HL-60 (cell line): ENCODE data around the gene SOX3.

Source experiments
- DNase-seq, 2 experiments: peaks; one replicate each; pipeline ENCODE4 v3.0.0-alpha.2; 2010 to 2020; ENCODE audit warnings: low read depth in 1 of 2, low spot score in 1 of 2
- H3K27ac ChIP-seq: fragments of 250-450 bp; sonication (Bioruptor Pico); replicated peaks from 2 replicates; pipeline ENCODE4 v1.5.1; 2020; ENCODE audit warnings: mild to moderate bottlenecking, moderate library complexity
- H3K27me3 ChIP-seq: fragments of 250-450 bp; sonication (Bioruptor Pico); 2 replicates; pipeline ENCODE4 v1.5.1; 2021; ENCODE audit warnings: mild to moderate bottlenecking, moderate library complexity; ENCODE audit not compliant: insufficient read depth, poor library complexity, severe bottlenecking
- H3K4me3 ChIP-seq: replicated peaks from 2 replicates; pipeline ENCODE4 v1.5.1; 2011; ENCODE audit warnings: mild to moderate bottlenecking, control low read depth, low read length; ENCODE audit not compliant: insufficient read depth
- GABPA ChIP-seq: IDR thresholded peaks from 2 replicates; pipeline ENCODE4 v1.6.1; 2012; ENCODE audit warnings: low read depth
- POLR2AphosphoS5 ChIP-seq: IDR thresholded peaks from 2 replicates; pipeline ENCODE4 v1.6.1; 2012; ENCODE audit warnings: low read depth
- SPI1 ChIP-seq: IDR thresholded peaks from 2 replicates; pipeline ENCODE4 v1.6.1; 2012; ENCODE audit warnings: low read depth, mild to moderate bottlenecking, borderline replicate concordance
- TF ChIP-seq, protein P1 (sequence below): IDR thresholded peaks from one replicate; pipeline ENCODE4 v1.5.1; 2011; ENCODE audit warnings: low read length, control low read depth, inconsistent platforms; ENCODE audit not compliant: insufficient read depth
- TF ChIP-seq, protein P2 (sequence below): IDR thresholded peaks from 2 replicates; pipeline ENCODE4 v1.6.1; 2012; ENCODE audit warnings: low read depth; ENCODE audit not compliant: insufficient replicate concordance

Gene SOX3

DNA sequence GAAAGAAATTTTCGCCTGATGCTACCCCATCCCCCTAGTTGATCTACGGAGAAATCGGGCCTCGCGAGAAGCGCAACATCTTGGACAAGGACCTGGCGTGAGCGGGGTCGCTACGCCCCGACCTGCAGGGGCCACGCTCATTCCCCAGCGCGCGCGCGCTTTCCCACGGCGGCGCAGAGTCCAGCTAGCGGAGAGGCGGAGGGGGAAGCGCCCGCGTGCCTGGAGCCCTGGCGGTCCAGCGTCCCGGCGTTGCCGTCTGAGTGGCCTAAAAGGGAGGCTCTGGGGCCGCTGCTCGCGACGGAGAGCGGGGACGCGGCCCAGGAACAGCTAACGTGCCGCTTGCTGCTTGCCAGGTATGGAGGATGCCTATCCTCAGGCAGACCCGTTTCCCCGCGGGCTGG, 6.0 kb upstream of the SOX3 start:
- H3K4me3 ChIP-seq, result no peak overlapping the region
- peaks cover 3% of the 10 kb centered on the region for H3K27me3 ChIP-seq
- TF ChIP-seq, protein P1, sequence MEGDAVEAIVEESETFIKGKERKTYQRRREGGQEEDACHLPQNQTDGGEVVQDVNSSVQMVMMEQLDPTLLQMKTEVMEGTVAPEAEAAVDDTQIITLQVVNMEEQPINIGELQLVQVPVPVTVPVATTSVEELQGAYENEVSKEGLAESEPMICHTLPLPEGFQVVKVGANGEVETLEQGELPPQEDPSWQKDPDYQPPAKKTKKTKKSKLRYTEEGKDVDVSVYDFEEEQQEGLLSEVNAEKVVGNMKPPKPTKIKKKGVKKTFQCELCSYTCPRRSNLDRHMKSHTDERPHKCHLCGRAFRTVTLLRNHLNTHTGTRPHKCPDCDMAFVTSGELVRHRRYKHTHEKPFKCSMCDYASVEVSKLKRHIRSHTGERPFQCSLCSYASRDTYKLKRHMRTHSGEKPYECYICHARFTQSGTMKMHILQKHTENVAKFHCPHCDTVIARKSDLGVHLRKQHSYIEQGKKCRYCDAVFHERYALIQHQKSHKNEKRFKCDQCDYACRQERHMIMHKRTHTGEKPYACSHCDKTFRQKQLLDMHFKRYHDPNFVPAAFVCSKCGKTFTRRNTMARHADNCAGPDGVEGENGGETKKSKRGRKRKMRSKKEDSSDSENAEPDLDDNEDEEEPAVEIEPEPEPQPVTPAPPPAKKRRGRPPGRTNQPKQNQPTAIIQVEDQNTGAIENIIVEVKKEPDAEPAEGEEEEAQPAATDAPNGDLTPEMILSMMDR, result no peak
- no peak for TF ChIP-seq POLR2AphosphoS5
- no peak overlapping the region for H3K27ac ChIP-seq
- DNase-seq, result no peak

DNA sequence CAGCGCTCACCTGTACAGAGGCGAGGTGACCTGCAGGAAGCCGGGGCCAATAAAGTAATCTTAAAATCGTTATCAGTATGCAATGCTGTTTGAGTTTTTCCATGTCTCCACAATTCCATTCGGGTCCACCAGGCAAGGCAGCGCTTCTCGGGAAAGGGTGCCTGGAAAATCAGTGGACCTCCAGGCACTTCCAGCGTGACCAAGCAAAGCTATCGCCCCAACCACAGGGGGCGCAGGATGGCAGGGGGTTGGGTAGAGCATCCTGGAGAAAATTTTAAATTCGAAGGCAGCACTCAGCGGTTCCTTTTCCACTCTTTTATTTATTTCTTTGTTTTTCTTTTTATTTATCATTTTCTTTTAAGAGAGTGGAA, 5.4 kb upstream of the SOX3 start:
- TF ChIP-seq, protein P2, sequence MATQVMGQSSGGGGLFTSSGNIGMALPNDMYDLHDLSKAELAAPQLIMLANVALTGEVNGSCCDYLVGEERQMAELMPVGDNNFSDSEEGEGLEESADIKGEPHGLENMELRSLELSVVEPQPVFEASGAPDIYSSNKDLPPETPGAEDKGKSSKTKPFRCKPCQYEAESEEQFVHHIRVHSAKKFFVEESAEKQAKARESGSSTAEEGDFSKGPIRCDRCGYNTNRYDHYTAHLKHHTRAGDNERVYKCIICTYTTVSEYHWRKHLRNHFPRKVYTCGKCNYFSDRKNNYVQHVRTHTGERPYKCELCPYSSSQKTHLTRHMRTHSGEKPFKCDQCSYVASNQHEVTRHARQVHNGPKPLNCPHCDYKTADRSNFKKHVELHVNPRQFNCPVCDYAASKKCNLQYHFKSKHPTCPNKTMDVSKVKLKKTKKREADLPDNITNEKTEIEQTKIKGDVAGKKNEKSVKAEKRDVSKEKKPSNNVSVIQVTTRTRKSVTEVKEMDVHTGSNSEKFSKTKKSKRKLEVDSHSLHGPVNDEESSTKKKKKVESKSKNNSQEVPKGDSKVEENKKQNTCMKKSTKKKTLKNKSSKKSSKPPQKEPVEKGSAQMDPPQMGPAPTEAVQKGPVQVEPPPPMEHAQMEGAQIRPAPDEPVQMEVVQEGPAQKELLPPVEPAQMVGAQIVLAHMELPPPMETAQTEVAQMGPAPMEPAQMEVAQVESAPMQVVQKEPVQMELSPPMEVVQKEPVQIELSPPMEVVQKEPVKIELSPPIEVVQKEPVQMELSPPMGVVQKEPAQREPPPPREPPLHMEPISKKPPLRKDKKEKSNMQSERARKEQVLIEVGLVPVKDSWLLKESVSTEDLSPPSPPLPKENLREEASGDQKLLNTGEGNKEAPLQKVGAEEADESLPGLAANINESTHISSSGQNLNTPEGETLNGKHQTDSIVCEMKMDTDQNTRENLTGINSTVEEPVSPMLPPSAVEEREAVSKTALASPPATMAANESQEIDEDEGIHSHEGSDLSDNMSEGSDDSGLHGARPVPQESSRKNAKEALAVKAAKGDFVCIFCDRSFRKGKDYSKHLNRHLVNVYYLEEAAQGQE, result no peak
- no peak for TF ChIP-seq GABPA
- TF ChIP-seq, protein P1, result no peak
- TF ChIP-seq POLR2AphosphoS5, result no peak
- TF ChIP-seq SPI1, result no peak
- Histone ChIP-seq H3K4me3 (no peak overlapping the region), H3K27ac (no peak overlapping the region), H3K27me3 (peaks cover 3% of the 10 kb centered on the region)
- DNase-seq, result no peak

DNA sequence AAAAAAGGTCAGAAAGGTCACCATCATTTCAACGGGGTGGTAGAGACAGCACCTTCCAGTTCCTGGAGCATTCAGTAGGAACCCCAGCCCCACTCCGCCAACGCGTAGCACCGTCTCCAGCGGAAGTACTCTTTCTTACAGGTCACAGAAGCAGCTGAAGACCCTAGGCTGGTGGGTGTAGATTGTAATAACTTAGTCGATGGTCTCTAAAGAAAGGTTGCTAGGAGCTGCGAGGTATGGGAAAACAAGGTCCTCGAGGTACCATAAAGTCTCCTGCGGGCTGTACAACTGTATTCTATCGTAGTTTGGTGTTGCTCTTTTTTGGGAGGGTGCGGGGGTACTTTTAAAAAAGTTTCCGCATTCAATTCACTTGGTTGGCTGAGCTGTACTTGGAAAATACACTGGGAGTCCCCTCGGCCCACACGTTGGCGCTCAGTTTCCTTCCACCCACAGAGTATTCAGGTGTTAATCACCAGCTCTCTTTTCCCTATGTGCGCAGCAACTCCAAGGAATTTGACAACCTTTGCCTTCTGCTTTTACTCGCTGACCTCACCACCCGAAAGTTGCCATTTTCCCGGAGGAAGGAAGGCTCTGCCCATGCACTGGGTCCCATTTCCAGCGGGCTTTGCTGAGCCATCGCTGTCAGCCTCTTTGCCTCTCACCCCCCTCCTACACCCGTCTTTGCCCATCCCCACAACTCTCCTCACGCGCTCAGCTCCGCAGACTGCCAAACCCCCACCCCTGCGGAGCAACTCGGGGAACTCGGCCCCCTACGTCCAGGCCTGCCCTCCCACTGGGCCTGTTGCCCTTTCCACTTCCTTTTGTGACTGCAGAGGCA, 4.8 kb upstream of the SOX3 start:
- H3K4me3 ChIP-seq, result no peak overlapping the region

More for the DNA sequence above, 4.8 kb upstream of the SOX3 start:
- DNase-seq, result no peak
- Histone ChIP-seq H3K27me3 (peaks cover 3% of the 10 kb centered on the region), H3K27ac (no peak overlapping the region)
- TF ChIP-seq GABPA, result no peak
- TF ChIP-seq, protein P2, result no peak
- TF ChIP-seq, protein P1, result no peak
- TF ChIP-seq POLR2AphosphoS5, result no peak
- no peak for TF ChIP-seq SPI1
